ENCODE measurements around the gene ARL8B. TPM values are rescaled to one million over a fixed set of nuclear protein-coding genes. Genes with fewer than 3 reads are reported as not detected.
A peak's percentile ranks its signal among the peaks of the same experiment; 100 is the strongest.

ARL8B gene
- total and polyA plus RNA-seq, 10 of the 15 experiments (the other 5 are each of a cell fraction or from before 2014, with no cell fraction given), result 22.0 to 80.6 (median 43.7) TPM

DNA sequence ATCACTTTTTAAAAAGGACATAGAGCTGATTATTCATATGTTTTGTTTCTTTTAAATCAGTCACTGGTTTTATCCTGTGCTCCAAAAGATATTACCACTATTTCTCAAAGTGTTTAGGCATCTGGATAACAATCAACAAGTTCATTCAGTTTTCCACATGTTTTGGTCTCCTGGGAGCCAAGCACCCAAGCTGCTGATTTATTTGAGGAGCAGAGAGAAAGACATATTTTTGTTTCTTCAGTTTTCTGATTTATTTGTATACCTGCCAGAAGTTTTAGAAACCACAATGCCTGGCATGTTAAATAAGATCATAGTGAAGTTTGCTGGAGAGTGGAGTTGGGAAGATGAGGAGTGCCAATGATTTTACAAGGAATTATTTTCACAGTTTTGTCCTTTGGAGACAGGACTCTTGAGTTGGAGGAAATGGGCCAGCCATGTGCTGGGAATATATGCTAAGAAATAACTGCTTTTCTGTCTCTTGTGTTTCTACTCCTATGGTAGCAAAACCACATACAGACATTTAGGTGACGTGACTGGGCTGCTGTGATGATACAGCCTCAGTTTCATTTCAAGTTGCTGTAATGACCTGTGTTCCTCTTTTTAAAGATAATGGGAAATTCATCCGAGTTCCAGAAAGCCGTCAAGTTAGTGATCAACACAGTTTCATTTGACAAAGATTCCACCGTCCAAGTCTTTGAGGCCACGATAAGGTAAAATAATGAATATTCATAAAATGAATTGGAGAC lies 77.1 kb downstream of the ARL8B start:
- Histone ChIP-seq H4K20me1 (ENCODE audit: control insufficient read depth, insufficient read depth) (no peaks in the 10 kb centered on the region), H3K27me3 (replicated peaks in 1 of 2; ENCODE audit: control insufficient read depth in 2 of 2, insufficient read depth in 2 of 2, low read length in 1 of 2) (no peaks in the 10 kb centered on the region), H2AFZ (ENCODE audit: control insufficient read depth, low read depth, low read length) (no peak overlapping the region; the same call in 1 of the 2 replicates), H3K36me3 (ENCODE audit: control insufficient read depth in 2 of 2, insufficient read depth in 2 of 2, low read length in 1 of 2) (peaks cover 6 to 59% of the 10 kb centered on the region in 2 experiments), H3K9ac (ENCODE audit: control insufficient read depth, insufficient read depth, low read length) (peak overlapping the region; percentile 61), H3K4me1 (ENCODE audit: control insufficient read depth, insufficient read depth, low read length) (peaks cover 58% of the 10 kb centered on the region), H3K9me3 (replicated peaks; ENCODE audit: control insufficient read depth, insufficient read depth, low read length) (no peaks in the 10 kb centered on the region), H3K4me2 (ENCODE audit: control insufficient read depth, insufficient read depth) (peak overlapping the region; percentile 82), H3K79me2 (ENCODE audit: control insufficient read depth, insufficient read depth, low read length) (peaks cover 76% of the 10 kb centered on the region), H3K4me3 (peak overlapping the region; percentile 18; the same call in 1 of the 2 replicates), H3K27ac (ENCODE audit: control insufficient read depth, insufficient read depth) (peak overlapping the region; percentile 94)
- intact Hi-C loops (cut with micrococcal nuclease; ENCODE audit: unreplicated experiment), result loop anchor here (5.0 to 10.0 kb wide), 2 partner anchors 184 to 352 kb away; no protein-coding TSS in a partner anchor
- SMC1A ChIA-PET (ENCODE audit: uncharacterized antibody, unreplicated experiment), result interaction anchor here (1.0 to 20.1 kb wide), 6 partner anchors 14 to 99 kb away, joined by 3 to 284 read pairs (median 17); partner anchors contain the start of gene EDEM1
- BruUV-seq (replicated peaks), result no TSS peak
- in situ Hi-C loops (cut with MboI), result loop anchor here (5.0 to 10.0 kb wide), 3 partner anchors 222 to 694 kb away; partner anchors contain the start of gene BHLHE40
- ATAC-seq, result peak; percentile 45
- no peak for FAIRE-seq
- CTCF ChIA-PET, result interaction anchor here (1.6 to 18.8 kb wide), 4 partner anchors 10 to 75 kb away, joined by 7 to 163 read pairs (median 39); partner anchors contain the start of gene EDEM1
- DNase-seq (ENCODE audit: low read depth, low spot score), result no peak
- POLR2A ChIA-PET, result interaction anchor here (0.6 to 8.0 kb wide), 5 partner anchors 12 to 606 kb away, joined by 3 to 68 read pairs (median 4); partner anchors contain the start of gene EDEM1
- 9% methylated on average over 5 of the region's 5 CpGs for WGBS (ENCODE audit: insufficient coverage, insufficient replicate concordance, low lambda C conversion rate, missing lambda C conversion rate)
- RAD21 ChIA-PET (ENCODE audit: unreplicated experiment), result interaction anchor here (0.7 to 9.1 kb wide), 6 partner anchors 11 to 262 kb away, joined by 3 to 93 read pairs (median 14); partner anchors contain the start of gene EDEM1
- no peak for TF ChIP-seq TCF3 (IDR thresholded peaks at IDR 0.05; ENCODE audit: borderline replicate concordance, insufficient read depth, low read depth, low read length)
- peak; percentile 79 to 88; a peak in 2 of 4 replicates for TF ChIP-seq EP300 (IDR thresholded peaks at IDR 0.05; ENCODE audit: borderline replicate concordance in 1 of 2, control insufficient read depth in 1 of 2, low read depth in 2 of 2, low read length in 2 of 2)
- TF ChIP-seq, protein P1, sequence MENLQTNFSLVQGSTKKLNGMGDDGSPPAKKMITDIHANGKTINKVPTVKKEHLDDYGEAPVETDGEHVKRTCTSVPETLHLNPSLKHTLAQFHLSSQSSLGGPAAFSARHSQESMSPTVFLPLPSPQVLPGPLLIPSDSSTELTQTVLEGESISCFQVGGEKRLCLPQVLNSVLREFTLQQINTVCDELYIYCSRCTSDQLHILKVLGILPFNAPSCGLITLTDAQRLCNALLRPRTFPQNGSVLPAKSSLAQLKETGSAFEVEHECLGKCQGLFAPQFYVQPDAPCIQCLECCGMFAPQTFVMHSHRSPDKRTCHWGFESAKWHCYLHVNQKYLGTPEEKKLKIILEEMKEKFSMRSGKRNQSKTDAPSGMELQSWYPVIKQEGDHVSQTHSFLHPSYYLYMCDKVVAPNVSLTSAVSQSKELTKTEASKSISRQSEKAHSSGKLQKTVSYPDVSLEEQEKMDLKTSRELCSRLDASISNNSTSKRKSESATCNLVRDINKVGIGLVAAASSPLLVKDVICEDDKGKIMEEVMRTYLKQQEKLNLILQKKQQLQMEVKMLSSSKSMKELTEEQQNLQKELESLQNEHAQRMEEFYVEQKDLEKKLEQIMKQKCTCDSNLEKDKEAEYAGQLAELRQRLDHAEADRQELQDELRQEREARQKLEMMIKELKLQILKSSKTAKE (IDR thresholded peaks at IDR 0.05; ENCODE audit: low read depth, poor library complexity, severe bottlenecking), result peak; percentile 64
- TF ChIP-seq SRF (IDR thresholded peaks at IDR 0.05; ENCODE audit: low read depth in 2 of 2, low read length in 2 of 2), result no peak
- TF ChIP-seq, protein P2, sequence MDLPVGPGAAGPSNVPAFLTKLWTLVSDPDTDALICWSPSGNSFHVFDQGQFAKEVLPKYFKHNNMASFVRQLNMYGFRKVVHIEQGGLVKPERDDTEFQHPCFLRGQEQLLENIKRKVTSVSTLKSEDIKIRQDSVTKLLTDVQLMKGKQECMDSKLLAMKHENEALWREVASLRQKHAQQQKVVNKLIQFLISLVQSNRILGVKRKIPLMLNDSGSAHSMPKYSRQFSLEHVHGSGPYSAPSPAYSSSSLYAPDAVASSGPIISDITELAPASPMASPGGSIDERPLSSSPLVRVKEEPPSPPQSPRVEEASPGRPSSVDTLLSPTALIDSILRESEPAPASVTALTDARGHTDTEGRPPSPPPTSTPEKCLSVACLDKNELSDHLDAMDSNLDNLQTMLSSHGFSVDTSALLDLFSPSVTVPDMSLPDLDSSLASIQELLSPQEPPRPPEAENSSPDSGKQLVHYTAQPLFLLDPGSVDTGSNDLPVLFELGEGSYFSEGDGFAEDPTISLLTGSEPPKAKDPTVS (IDR thresholded peaks at IDR 0.05; ENCODE audit: low read depth, low read length), result no peak
- TF ChIP-seq MEF2B (IDR thresholded peaks at IDR 0.05; ENCODE audit: partially characterized antibody, poor library complexity, severe bottlenecking), result no peak
- no peak for TF ChIP-seq STAT3 (IDR thresholded peaks at IDR 0.05; ENCODE audit: low read depth, low read length)
- TF ChIP-seq WRNIP1 (IDR thresholded peaks at IDR 0.05; ENCODE audit: borderline replicate concordance, low read depth, low read length), result no peak
- 0 out of 2 replicates have a peak, but pooled peaks have one; percentile 30 for TF ChIP-seq CBFB (IDR thresholded peaks at IDR 0.05; ENCODE audit: low read depth)
- peak; percentile 64 for TF ChIP-seq EED (IDR thresholded peaks at IDR 0.05; ENCODE audit: low read depth)
- TF ChIP-seq ZSCAN29 (IDR thresholded peaks at IDR 0.05), result no peak
- TF ChIP-seq, protein P3, sequence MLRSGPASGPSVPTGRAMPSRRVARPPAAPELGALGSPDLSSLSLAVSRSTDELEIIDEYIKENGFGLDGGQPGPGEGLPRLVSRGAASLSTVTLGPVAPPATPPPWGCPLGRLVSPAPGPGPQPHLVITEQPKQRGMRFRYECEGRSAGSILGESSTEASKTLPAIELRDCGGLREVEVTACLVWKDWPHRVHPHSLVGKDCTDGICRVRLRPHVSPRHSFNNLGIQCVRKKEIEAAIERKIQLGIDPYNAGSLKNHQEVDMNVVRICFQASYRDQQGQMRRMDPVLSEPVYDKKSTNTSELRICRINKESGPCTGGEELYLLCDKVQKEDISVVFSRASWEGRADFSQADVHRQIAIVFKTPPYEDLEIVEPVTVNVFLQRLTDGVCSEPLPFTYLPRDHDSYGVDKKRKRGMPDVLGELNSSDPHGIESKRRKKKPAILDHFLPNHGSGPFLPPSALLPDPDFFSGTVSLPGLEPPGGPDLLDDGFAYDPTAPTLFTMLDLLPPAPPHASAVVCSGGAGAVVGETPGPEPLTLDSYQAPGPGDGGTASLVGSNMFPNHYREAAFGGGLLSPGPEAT (IDR thresholded peaks at IDR 0.05; ENCODE audit: low read depth), result peak; percentile 49; the same call in 1 of the 2 replicates
- TF ChIP-seq BCL11A (IDR thresholded peaks at IDR 0.05; ENCODE audit: low read depth, low read length), result peak; percentile 67; the same call in 1 of the 2 replicates
- TF ChIP-seq RAD51 (IDR thresholded peaks at IDR 0.05), result peak; percentile 10; the same call in 1 of the 2 replicates

All from GM12878 (cell line).